OCI-LY7 (cell line): ENCODE measurements around the gene CABCOCO1. TPM values are rescaled to one million over a fixed set of nuclear protein-coding genes. Genes with fewer than 3 reads are reported as not detected.

ENCODE experiments used
- BruUV-seq: library from RNA; stranded (reverse); fragments of 400-500 nt; replicated peaks from 2 replicates; lab custom pipeline; 2021; lab: Mats Ljungman, UMichigan
- CTCF ChIA-PET: fragments of 300-600 bp; sonication (Branson Sonifier 250); formaldehyde crosslinking; loops from one replicate; lab custom pipeline; 2022; ENCODE audit warnings: antibody characterized with exemption; ENCODE audit not compliant: unreplicated experiment; lab: Charles Lee
- POLR2A ChIA-PET: fragments of 300-600 bp; sonication (Branson Sonifier 250); formaldehyde crosslinking; loops from one replicate; lab custom pipeline; 2022; ENCODE audit warnings: antibody characterized with exemption; lab: Charles Lee
- DNase-seq: peaks from one replicate; pipeline ENCODE4 v3.0.0-alpha.2; 2015; ENCODE audit warnings: low spot score
- H2AFZ ChIP-seq: fragments of 200-600 bp; sonication (generic), shearing (Covaris generic); 2 replicates; pipeline ENCODE4 v1.6.1; 2014; ENCODE audit warnings: mild to moderate bottlenecking, antibody characterized with exemption, low read length, moderate library complexity
- H3K27ac ChIP-seq: fragments of 200-600 bp; sonication (generic); 2 replicates; pipeline ENCODE4 v1.5.1; 2014; ENCODE audit warnings: mixed run types, low read depth, mild to moderate bottlenecking, moderate library complexity, low read length, inconsistent platforms; ENCODE audit not compliant: poor library complexity, severe bottlenecking
- H3K36me3 ChIP-seq: fragments of 200-600 bp; sonication (generic); 2 replicates; pipeline ENCODE4 v1.6.1; 2014; ENCODE audit warnings: mild to moderate bottlenecking, antibody characterized with exemption, low read length, moderate library complexity, mixed read lengths; ENCODE audit not compliant: insufficient read depth
- H3K4me1 ChIP-seq: fragments of 200-600 bp; sonication (generic); 2 replicates; pipeline ENCODE4 v1.5.1; 2014; ENCODE audit warnings: mild to moderate bottlenecking, low read length; ENCODE audit not compliant: insufficient read depth, poor library complexity, severe bottlenecking
- H3K4me2 ChIP-seq: fragments of 200-600 bp; sonication (generic); 2 replicates; pipeline ENCODE4 v1.6.1; 2014; ENCODE audit warnings: mild to moderate bottlenecking, low read length
- H3K4me3 ChIP-seq: fragments of 200-600 bp; sonication (generic); 2 replicates; pipeline ENCODE4 v1.5.1; 2014; ENCODE audit warnings: mild to moderate bottlenecking, low read depth, low read length; ENCODE audit not compliant: poor library complexity, severe bottlenecking
- H3K79me2 ChIP-seq: fragments of 200-600 bp; sonication (generic); 2 replicates; pipeline ENCODE4 v1.6.1; 2016; ENCODE audit warnings: low read depth, mild to moderate bottlenecking, low read length, moderate library complexity, mixed read lengths; ENCODE audit not compliant: insufficient read depth
- H3K9me2 ChIP-seq: fragments of 200-600 bp; sonication (generic); 2 replicates; pipeline ENCODE4 v1.6.1; 2016; ENCODE audit warnings: mild to moderate bottlenecking, low read length, mixed read lengths; ENCODE audit not compliant: insufficient read depth
- H3K9me3 ChIP-seq: fragments of 200-600 bp; sonication (generic); 2 replicates; pipeline ENCODE4 v1.6.1; 2014; ENCODE audit warnings: mild to moderate bottlenecking, mixed run types, low read length, mixed read lengths
- H4K20me1 ChIP-seq: fragments of 200-600 bp; sonication (generic); 2 replicates; pipeline ENCODE4 v1.6.1; 2014; ENCODE audit warnings: mild to moderate bottlenecking, antibody characterized with exemption, low read length, moderate library complexity, mixed read lengths; ENCODE audit not compliant: insufficient read depth
- EZH2phosphoT487 ChIP-seq: fragments of 200-600 bp; sonication (generic); IDR thresholded peaks from 2 replicates; pipeline ENCODE4 v1.6.1; 2018; ENCODE audit warnings: low read depth, borderline replicate concordance, mild to moderate bottlenecking, mixed run types, antibody characterized with exemption, low read length, moderate library complexity, mixed read lengths
- intact Hi-C: fragments of 100-400 bp; cut with micrococcal nuclease; formaldehyde crosslinking; loops from one replicate; pipeline ENCODE4 v1.10.0; 2022; ENCODE audit not compliant: unreplicated experiment
- total RNA-seq, 2 experiments: library from RNA; depleted of rRNA in 1 of 2; stranded (reverse); fragments of >200 nt in 1 of 2; shearing (Covaris generic) in 1 of 2; gene quantifications; 2 replicates each; pipeline ENCODE4 v1.2.3, GENCODE V29; 2014 to 2022
- TF ChIP-seq, protein P1 (sequence below): fragments of 200-600 bp; sonication (generic); conservative IDR thresholded peaks from 2 replicates; pipeline ENCODE4 v1.5.1; 2014; ENCODE audit warnings: mild to moderate bottlenecking, antibody characterized with exemption, low read length, moderate library complexity, mixed read lengths

The CABCOCO1 gene
- total RNA-seq, 2 experiments from 2014 or later: not detected

DNA sequence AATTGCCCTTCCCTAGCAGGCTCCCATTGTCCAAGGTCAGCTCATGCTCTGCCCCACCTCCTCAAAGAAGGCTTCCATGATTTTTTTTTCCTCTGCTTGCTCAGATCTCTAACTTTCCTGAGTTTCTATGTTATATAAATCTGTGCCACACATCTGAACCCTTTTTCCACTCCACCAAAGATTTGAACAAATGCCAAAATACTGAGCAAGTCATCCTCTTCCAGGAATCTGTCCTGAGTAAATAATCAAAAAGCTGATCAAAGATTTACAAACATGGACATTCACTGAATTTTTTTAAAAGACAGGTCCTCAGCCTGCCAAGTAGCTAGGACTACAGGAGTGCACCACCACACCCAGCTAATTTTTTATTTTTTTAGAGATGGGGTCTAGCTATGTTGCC is 136.0 kb downstream of the CABCOCO1 start:
- no peaks in the 10 kb centered on the region for H3K4me1 ChIP-seq
- intact Hi-C loops: no loop called here
- TF ChIP-seq, protein P1, sequence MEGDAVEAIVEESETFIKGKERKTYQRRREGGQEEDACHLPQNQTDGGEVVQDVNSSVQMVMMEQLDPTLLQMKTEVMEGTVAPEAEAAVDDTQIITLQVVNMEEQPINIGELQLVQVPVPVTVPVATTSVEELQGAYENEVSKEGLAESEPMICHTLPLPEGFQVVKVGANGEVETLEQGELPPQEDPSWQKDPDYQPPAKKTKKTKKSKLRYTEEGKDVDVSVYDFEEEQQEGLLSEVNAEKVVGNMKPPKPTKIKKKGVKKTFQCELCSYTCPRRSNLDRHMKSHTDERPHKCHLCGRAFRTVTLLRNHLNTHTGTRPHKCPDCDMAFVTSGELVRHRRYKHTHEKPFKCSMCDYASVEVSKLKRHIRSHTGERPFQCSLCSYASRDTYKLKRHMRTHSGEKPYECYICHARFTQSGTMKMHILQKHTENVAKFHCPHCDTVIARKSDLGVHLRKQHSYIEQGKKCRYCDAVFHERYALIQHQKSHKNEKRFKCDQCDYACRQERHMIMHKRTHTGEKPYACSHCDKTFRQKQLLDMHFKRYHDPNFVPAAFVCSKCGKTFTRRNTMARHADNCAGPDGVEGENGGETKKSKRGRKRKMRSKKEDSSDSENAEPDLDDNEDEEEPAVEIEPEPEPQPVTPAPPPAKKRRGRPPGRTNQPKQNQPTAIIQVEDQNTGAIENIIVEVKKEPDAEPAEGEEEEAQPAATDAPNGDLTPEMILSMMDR: no peak
- TF ChIP-seq EZH2phosphoT487: no peak
- H3K27ac ChIP-seq: no peak overlapping the region
- no peaks in the 10 kb centered on the region for H3K9me3 ChIP-seq
- no peaks in the 10 kb centered on the region for H3K9me2 ChIP-seq
- DNase-seq: no peak
- BruUV-seq: no TSS peak
- H2AFZ ChIP-seq: no peak overlapping the region
- POLR2A ChIA-PET: interaction anchor here (1.6 kb wide), 1 partner anchor 20 kb away, joined by 3 read pairs; no protein-coding TSS in a partner anchor
- no peaks in the 10 kb centered on the region for H3K79me2 ChIP-seq
- CTCF ChIA-PET: no interaction called here
- no peak overlapping the region for H3K4me3 ChIP-seq
- H3K36me3 ChIP-seq: no peaks in the 10 kb centered on the region
- no peaks in the 10 kb centered on the region for H4K20me1 ChIP-seq
- no peak overlapping the region for H3K4me2 ChIP-seq

DNA sequence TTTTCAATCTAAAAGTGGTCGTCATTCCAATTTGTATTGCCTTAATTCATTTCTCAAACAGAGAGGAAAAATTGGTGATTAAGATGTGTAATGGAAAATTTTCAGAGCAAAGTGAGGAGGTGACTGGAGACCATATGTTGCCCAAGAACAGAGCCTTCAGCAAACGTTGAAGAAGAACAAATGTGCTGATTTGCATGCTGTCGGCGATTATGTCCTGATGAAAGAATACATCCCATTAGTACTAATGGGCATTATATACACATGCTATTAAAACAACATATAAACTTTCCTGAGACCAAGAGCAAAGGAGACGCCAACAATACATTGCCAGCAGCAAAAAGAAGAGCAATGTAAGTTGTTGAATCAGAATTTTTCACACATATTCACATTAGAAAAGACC is 138.8 kb downstream of the CABCOCO1 start:
- Histone ChIP-seq H3K27ac (no peak overlapping the region), H3K4me1 (no peaks in the 10 kb centered on the region), H3K4me3 (no peak overlapping the region), H3K4me2 (no peak overlapping the region), H3K9me2 (no peaks in the 10 kb centered on the region), H3K36me3 (no peaks in the 10 kb centered on the region), H3K9me3 (no peaks in the 10 kb centered on the region), H3K79me2 (no peaks in the 10 kb centered on the region), H4K20me1 (no peaks in the 10 kb centered on the region), H2AFZ (no peak overlapping the region)
- no TSS peak for BruUV-seq
- TF ChIP-seq, protein P1: no peak
- no peak for TF ChIP-seq EZH2phosphoT487
- POLR2A ChIA-PET: no interaction called here
- no peak for DNase-seq
- intact Hi-C loops: no loop called here
- CTCF ChIA-PET: no interaction called here

DNA sequence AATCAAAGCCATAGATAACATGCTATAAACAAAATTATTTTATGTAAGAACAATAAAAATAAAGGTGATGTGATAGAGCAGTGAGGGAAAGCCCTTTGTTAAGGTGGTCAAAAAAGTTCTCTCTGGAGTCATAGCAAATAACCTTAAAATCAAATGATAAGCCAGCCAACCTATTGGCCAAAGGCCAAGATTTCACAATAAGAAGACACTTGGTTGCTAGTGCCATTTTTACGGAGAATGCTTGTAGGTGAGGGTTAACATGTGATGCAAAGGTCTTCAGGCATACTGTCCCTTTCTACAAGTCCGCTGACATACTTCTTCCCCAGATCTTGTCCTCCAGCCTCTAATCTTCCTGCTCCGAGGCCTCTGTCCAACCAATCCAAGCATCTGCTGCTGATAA is 140.5 kb downstream of the CABCOCO1 start:
- H2AFZ ChIP-seq: no peak overlapping the region
- CTCF ChIA-PET: no interaction called here
- no peak overlapping the region for H3K27ac ChIP-seq
- POLR2A ChIA-PET: no interaction called here
- no peaks in the 10 kb centered on the region for H3K36me3 ChIP-seq
- no peaks in the 10 kb centered on the region for H3K79me2 ChIP-seq
- no peaks in the 10 kb centered on the region for H3K9me3 ChIP-seq
- H3K9me2 ChIP-seq: no peaks in the 10 kb centered on the region
- H3K4me1 ChIP-seq: no peaks in the 10 kb centered on the region
- no peak for TF ChIP-seq EZH2phosphoT487
- TF ChIP-seq, protein P1: no peak
- no peak overlapping the region for H3K4me2 ChIP-seq
- BruUV-seq: no TSS peak
- DNase-seq: no peak
- no peaks in the 10 kb centered on the region for H4K20me1 ChIP-seq
- intact Hi-C loops: no loop called here
- no peak overlapping the region for H3K4me3 ChIP-seq
